ENCODE results near the gene FAM53B.

FAM53B gene

GRCh38 chr10:124742413-124743190 lies 1.6 kb downstream of the FAM53B start:
- DNase-seq (ENCODE audit: low read depth), result no peak

GRCh38 chr10:124741922-124742412 lies 2.2 kb downstream of the FAM53B start:
- no peak for DNase-seq (ENCODE audit: low read depth)

- DNase-seq (ENCODE audit: low read depth), result no peak
These were observed 2.8 kb downstream of the FAM53B start for GRCh38 chr10:124741281-124741921.

GRCh38 chr10:124740369-124741280 lies 3.6 kb downstream of the FAM53B start:
- no peak for DNase-seq (ENCODE audit: low read depth)

GRCh38 chr10:124739986-124740368 lies 4.2 kb downstream of the FAM53B start:
- no peak for DNase-seq (ENCODE audit: low read depth)

GRCh38 chr10:124739119-124739921 lies 4.9 kb downstream of the FAM53B start:
- DNase-seq (ENCODE audit: low read depth), result no peak

- DNase-seq (ENCODE audit: low read depth), result no peak
These were observed 5.7 kb downstream of the FAM53B start for GRCh38 chr10:124738441-124738840.

- no peak for DNase-seq (ENCODE audit: low read depth)
These were observed 6.5 kb downstream of the FAM53B start for GRCh38 chr10:124737708-124738107.

GRCh38 chr10:124737221-124737620 lies 7.0 kb downstream of the FAM53B start:
- DNase-seq (ENCODE audit: low read depth), result no peak

- DNase-seq (ENCODE audit: low read depth), result no peak
These were observed 7.6 kb downstream of the FAM53B start for GRCh38 chr10:124736491-124737136.

- no peak for DNase-seq (ENCODE audit: low read depth)
These were observed 8.5 kb downstream of the FAM53B start for GRCh38 chr10:124735491-124736286.

GRCh38 chr10:124734311-124735166 lies 9.6 kb downstream of the FAM53B start:
- no peak for DNase-seq (ENCODE audit: low read depth)

- no peak for DNase-seq (ENCODE audit: low read depth)
These were observed 10.5 kb downstream of the FAM53B start for GRCh38 chr10:124733571-124734245.

- DNase-seq (ENCODE audit: low read depth), result no peak
These were observed 11.1 kb downstream of the FAM53B start for GRCh38 chr10:124732931-124733570.

- DNase-seq (ENCODE audit: low read depth), result no peak
These were observed 12.6 kb downstream of the FAM53B start for GRCh38 chr10:124731551-124731950.

GRCh38 chr10:124730790-124731189 lies 13.4 kb downstream of the FAM53B start:
- no peak for DNase-seq (ENCODE audit: low read depth)

- no peak for DNase-seq (ENCODE audit: low read depth)
These were observed 15.1 kb downstream of the FAM53B start for GRCh38 chr10:124728830-124729661.

All from GM04504 (cell line).